ENCODE measurements around the gene CEACAM20.

Gene CEACAM20

DNA sequence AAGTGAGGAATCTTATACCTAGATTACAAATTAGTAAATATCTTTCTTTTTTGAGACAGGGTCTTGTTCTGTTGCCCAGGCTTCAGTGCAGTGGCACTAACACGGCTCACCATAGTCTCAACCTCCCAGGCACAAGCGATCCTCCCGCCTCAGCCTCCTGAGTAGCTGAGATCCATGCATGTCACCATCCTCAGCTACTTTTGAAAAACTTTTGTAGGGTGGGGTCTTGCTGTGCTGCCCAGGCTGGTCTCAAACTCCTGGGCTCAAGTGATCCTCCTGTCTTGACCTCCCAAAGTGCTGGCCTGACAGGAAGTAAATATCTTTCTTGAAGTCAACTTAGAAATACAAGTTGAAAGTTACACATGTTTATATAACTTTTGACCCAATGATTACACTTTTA lies 20.0 kb upstream of the CEACAM20 start:
- TF ChIP-seq, protein P1, sequence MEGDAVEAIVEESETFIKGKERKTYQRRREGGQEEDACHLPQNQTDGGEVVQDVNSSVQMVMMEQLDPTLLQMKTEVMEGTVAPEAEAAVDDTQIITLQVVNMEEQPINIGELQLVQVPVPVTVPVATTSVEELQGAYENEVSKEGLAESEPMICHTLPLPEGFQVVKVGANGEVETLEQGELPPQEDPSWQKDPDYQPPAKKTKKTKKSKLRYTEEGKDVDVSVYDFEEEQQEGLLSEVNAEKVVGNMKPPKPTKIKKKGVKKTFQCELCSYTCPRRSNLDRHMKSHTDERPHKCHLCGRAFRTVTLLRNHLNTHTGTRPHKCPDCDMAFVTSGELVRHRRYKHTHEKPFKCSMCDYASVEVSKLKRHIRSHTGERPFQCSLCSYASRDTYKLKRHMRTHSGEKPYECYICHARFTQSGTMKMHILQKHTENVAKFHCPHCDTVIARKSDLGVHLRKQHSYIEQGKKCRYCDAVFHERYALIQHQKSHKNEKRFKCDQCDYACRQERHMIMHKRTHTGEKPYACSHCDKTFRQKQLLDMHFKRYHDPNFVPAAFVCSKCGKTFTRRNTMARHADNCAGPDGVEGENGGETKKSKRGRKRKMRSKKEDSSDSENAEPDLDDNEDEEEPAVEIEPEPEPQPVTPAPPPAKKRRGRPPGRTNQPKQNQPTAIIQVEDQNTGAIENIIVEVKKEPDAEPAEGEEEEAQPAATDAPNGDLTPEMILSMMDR (IDR thresholded peaks at IDR 0.05; ENCODE audit: insufficient read depth, low read length): no peak
- no peak for TF ChIP-seq REST (IDR thresholded peaks at IDR 0.05; ENCODE audit: insufficient replicate concordance, low read depth)
- TF ChIP-seq GABPA (IDR thresholded peaks at IDR 0.05; ENCODE audit: low read depth): no peak
- TF ChIP-seq POLR2AphosphoS5 (IDR thresholded peaks at IDR 0.05; ENCODE audit: low read depth): no peak
- no peak for TF ChIP-seq SPI1 (IDR thresholded peaks at IDR 0.05; ENCODE audit: borderline replicate concordance, low read depth)
- H3K27me3 ChIP-seq (ENCODE audit: insufficient read depth, poor library complexity, severe bottlenecking): no peaks in the 10 kb centered on the region
- H3K27ac ChIP-seq (replicated peaks): no peak overlapping the region
- no peak for DNase-seq (ENCODE audit: low read depth in 1 of 2, low spot score in 1 of 2)
- no peak overlapping the region for H3K4me3 ChIP-seq (replicated peaks; ENCODE audit: insufficient read depth, low read length)

GRCh38 chr19:44548736-44549135 lies 19.3 kb upstream of the CEACAM20 start:
- Histone ChIP-seq H3K27me3 (ENCODE audit: insufficient read depth, poor library complexity, severe bottlenecking) (no peaks in the 10 kb centered on the region), H3K4me3 (replicated peaks; ENCODE audit: insufficient read depth, low read length) (no peak overlapping the region), H3K27ac (replicated peaks) (no peak overlapping the region)
- no peak for DNase-seq (ENCODE audit: low read depth in 1 of 2, low spot score in 1 of 2)
- no peak for TF ChIP-seq GABPA (IDR thresholded peaks at IDR 0.05; ENCODE audit: low read depth)
- TF ChIP-seq, protein P1 (IDR thresholded peaks at IDR 0.05; ENCODE audit: insufficient read depth, low read length): no peak
- no peak for TF ChIP-seq POLR2AphosphoS5 (IDR thresholded peaks at IDR 0.05; ENCODE audit: low read depth)
- no peak for TF ChIP-seq REST (IDR thresholded peaks at IDR 0.05; ENCODE audit: insufficient replicate concordance, low read depth)
- TF ChIP-seq SPI1 (IDR thresholded peaks at IDR 0.05; ENCODE audit: borderline replicate concordance, low read depth): no peak

DNA sequence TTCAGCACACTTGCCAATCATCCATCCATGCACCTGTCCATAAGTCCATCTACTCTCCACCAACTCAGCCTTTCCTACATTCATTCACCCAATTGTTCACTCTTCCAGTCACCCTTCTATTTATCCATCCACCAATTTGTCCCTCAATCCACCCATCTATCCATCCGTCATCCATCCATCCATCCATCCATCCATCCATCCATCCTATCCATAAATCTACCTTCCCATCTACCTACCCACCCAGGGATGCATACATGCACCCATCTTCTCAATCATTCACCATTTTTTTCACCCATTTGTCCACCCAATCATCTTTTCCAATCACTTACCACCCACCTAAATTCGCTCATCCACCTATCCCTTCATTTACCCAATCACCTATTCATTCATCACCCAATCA lies 14.6 kb upstream of the CEACAM20 start:
- no peak overlapping the region for H3K4me3 ChIP-seq (replicated peaks; ENCODE audit: insufficient read depth, low read length)
- TF ChIP-seq REST (IDR thresholded peaks at IDR 0.05; ENCODE audit: insufficient replicate concordance, low read depth): no peak
- no peak for TF ChIP-seq POLR2AphosphoS5 (IDR thresholded peaks at IDR 0.05; ENCODE audit: low read depth)
- TF ChIP-seq GABPA (IDR thresholded peaks at IDR 0.05; ENCODE audit: low read depth): no peak
- TF ChIP-seq SPI1 (IDR thresholded peaks at IDR 0.05; ENCODE audit: borderline replicate concordance, low read depth): no peak
- TF ChIP-seq, protein P1 (IDR thresholded peaks at IDR 0.05; ENCODE audit: insufficient read depth, low read length): no peak
- DNase-seq (ENCODE audit: low read depth in 1 of 2, low spot score in 1 of 2): no peak
- H3K27me3 ChIP-seq (ENCODE audit: insufficient read depth, poor library complexity, severe bottlenecking): no peaks in the 10 kb centered on the region
- H3K27ac ChIP-seq (replicated peaks): no peak overlapping the region

Measured in HL-60 (cell line).